ENCODE data around the gene TMEM221. TPM values are rescaled to one million over a fixed set of nuclear protein-coding genes. Genes with fewer than 3 reads are reported as not detected.
A peak's percentile ranks its signal among the peaks of the same experiment; 100 is the strongest.

The TMEM221 gene
- total and polyA plus RNA-seq, 9 of the 15 experiments (the other 6 are each of a cell fraction or from before 2014, with no cell fraction given), result 0.06 to 0.35 TPM; not detected in 7

GRCh38 chr19:17394891-17395415, 53.5 kb downstream of the TMEM221 start (continued):
- TF ChIP-seq SIX5 (IDR thresholded peaks at IDR 0.05; ENCODE audit: borderline replicate concordance in 1 of 2, insufficient read depth in 1 of 2, low read depth in 1 of 2, low read length in 2 of 2), result no peak
- TF ChIP-seq HNRNPH1 (optimal IDR thresholded peaks at IDR 0.05; ENCODE audit: low read depth, low read length), result no peak
- TF ChIP-seq TEAD4 (IDR thresholded peaks at IDR 0.05; ENCODE audit: low read length), result no peak
- no peak for TF ChIP-seq TEAD4 (CRISPR knock-in tag; IDR thresholded peaks at IDR 0.05; ENCODE audit: borderline replicate concordance)
- TF ChIP-seq ZNF280B (CRISPR knock-in tag; IDR thresholded peaks at IDR 0.05), result no peak
- 0 out of 2 replicates have a peak, but pooled peaks have one; percentile 66 for TF ChIP-seq ZBTB43 (CRISPR knock-in tag; IDR thresholded peaks at IDR 0.05)
- no peak for TF ChIP-seq ZNF707 (CRISPR knock-in tag; conservative IDR thresholded peaks at IDR 0.05)
- no peak for TF ChIP-seq ZFP1 (CRISPR knock-in tag; IDR thresholded peaks at IDR 0.05)
- 0 out of 2 replicates have a peak, but pooled peaks have one; percentile 27 for TF ChIP-seq SNIP1 (IDR thresholded peaks at IDR 0.05; ENCODE audit: low read depth)
- TF ChIP-seq PYGO2 (tag; IDR thresholded peaks at IDR 0.05), result no peak
- no peak for TF ChIP-seq ZBTB17 (CRISPR knock-in tag; IDR thresholded peaks at IDR 0.05)
- TF ChIP-seq RCOR1 (IDR thresholded peaks at IDR 0.05; ENCODE audit: borderline replicate concordance in 1 of 2, low read depth in 2 of 2, low read length in 2 of 2), result peak in 1 of 2 experiments; percentile 91; a peak in 3 of 4 replicates
- no peak for TF ChIP-seq NFATC3 (IDR thresholded peaks at IDR 0.05)
- no peak for TF ChIP-seq ILK (tag; IDR thresholded peaks at IDR 0.05; ENCODE audit: borderline replicate concordance, low read depth)
- peak; percentile 94 for TF ChIP-seq HDAC2 (IDR thresholded peaks at IDR 0.05)
- peak in 1 of 2 experiments; percentile 43; a peak in 1 of 4 replicates for TF ChIP-seq NONO (IDR thresholded peaks at IDR 0.05; ENCODE audit: low read depth in 2 of 2, low read length in 1 of 2)
- TF ChIP-seq EWSR1 (IDR thresholded peaks at IDR 0.05; ENCODE audit: borderline replicate concordance, low read depth, partially characterized antibody), result no peak
- TF ChIP-seq ATF6 (CRISPR knock-in tag; IDR thresholded peaks at IDR 0.05), result no peak
- no peak for TF ChIP-seq FUS (optimal IDR thresholded peaks at IDR 0.05; ENCODE audit: low read depth, low read length)
- no peak for TF ChIP-seq SFPQ (IDR thresholded peaks at IDR 0.05; ENCODE audit: low read depth, low read length)

All from K562 (cell line).